CD4-positive, alpha-beta T cell (primary cell): Measurements from ENCODE around the gene ETF1. TPM values are rescaled to one million over a fixed set of nuclear protein-coding genes. Genes with fewer than 3 reads are reported as not detected.
"Not testable (repeated sequence)": the region's sequence is repeated elsewhere in the genome, so short reads cannot be mapped to it uniquely, and the experiment has no call there.

Experiments
- ATAC-seq: fragments of 200-7000 bp; cut with Tn5 transposase; one replicate; pipeline ENCODE4 v1.10.0; 2022; ENCODE audit warnings: mild to moderate bottlenecking; ENCODE audit not compliant: poor library complexity
- CTCF ChIA-PET: fragments of 350-600 bp; sonication (Branson Sonifier 250); formaldehyde crosslinking; loops from one replicate; lab custom pipeline; 2021; ENCODE audit warnings: antibody characterized with exemption, inconsistent platforms; lab: Charles Lee
- POLR2A ChIA-PET: fragments of 350-600 bp; sonication (Branson Sonifier 250); formaldehyde crosslinking; loops from one replicate; lab custom pipeline; 2021; ENCODE audit warnings: antibody characterized with exemption, inconsistent platforms; lab: Charles Lee
- DNase-seq, 14 experiments: peaks; one replicate each; pipeline ENCODE4 v3.0.0-alpha.2; 2013 to 2020; ENCODE audit warnings: mixed read lengths in 2 of 14
- H3K27ac ChIP-seq, 2 donors: one replicate each; pipeline versions ENCODE4 v1.5.1 to v1.7.0; 2013; ENCODE audit warnings: low read length in 2 of 2, low read depth in 1 of 2, mild to moderate bottlenecking in 1 of 2
- H3K27me3 ChIP-seq, 2 experiments: 1 replicate in 1 of 2; 2 replicates in 1 of 2; pipeline versions ENCODE4 v1.6.1 to v1.7.0; 2013; ENCODE audit warnings: low read length in 2 of 2, control low read depth in 1 of 2, mild to moderate bottlenecking in 1 of 2, moderate library complexity in 1 of 2; ENCODE audit not compliant: insufficient read depth in 2 of 2, control insufficient read depth in 1 of 2
- H3K36me3 ChIP-seq: one replicate; pipeline ENCODE4 v1.6.1; 2013; ENCODE audit warnings: low read length, control low read depth; ENCODE audit not compliant: insufficient read depth
- H3K4me1 ChIP-seq: one replicate; pipeline ENCODE4 v1.6.1; 2013; ENCODE audit warnings: low read length, control low read depth; ENCODE audit not compliant: insufficient read depth
- H3K4me3 ChIP-seq: one replicate; pipeline ENCODE4 v1.5.1; 2013; ENCODE audit warnings: mild to moderate bottlenecking, low read length, moderate library complexity
- H3K9me3 ChIP-seq, 2 experiments: 1 replicate in 1 of 2; 2 replicates in 1 of 2; pipeline versions ENCODE4 v1.6.1 to v1.7.0; 2013; ENCODE audit warnings: low read length in 2 of 2, mild to moderate bottlenecking in 2 of 2, control low read depth in 1 of 2, moderate library complexity in 1 of 2; ENCODE audit not compliant: control insufficient read depth in 1 of 2, insufficient read depth in 1 of 2
- H3K27ac Mint-ChIP-seq: one replicate; pipeline ENCODE4 v1.8.0; 2020; ENCODE audit warnings: mixed read lengths
- H3K27me3 Mint-ChIP-seq: one replicate; pipeline ENCODE4 v1.8.0; 2021; ENCODE audit warnings: mixed read lengths
- H3K36me3 Mint-ChIP-seq: one replicate; pipeline ENCODE4 v1.8.0; 2021; ENCODE audit warnings: low read depth, mixed read lengths
- H3K4me1 Mint-ChIP-seq: one replicate; pipeline ENCODE4 v1.8.0; 2021; ENCODE audit warnings: low read depth, mixed read lengths
- H3K4me3 Mint-ChIP-seq: one replicate; pipeline ENCODE4 v1.8.0; 2020; ENCODE audit warnings: mild to moderate bottlenecking, mixed read lengths
- H3K9me3 Mint-ChIP-seq: one replicate; pipeline ENCODE4 v1.8.0; 2020; ENCODE audit warnings: mixed read lengths
- intact Hi-C, 2 experiments: fragments of 100-400 bp; cut with DNase I in 1 of 2; cut with micrococcal nuclease in 1 of 2; formaldehyde crosslinking; loops; one replicate each; pipeline versions ENCODE4 v1.15.1 to v1.9.0; 2023 to 2025; cut with DNase I, micrococcal nuclease
- total RNA-seq, 174 experiments: library from RNA in 2 of 174; stranded (reverse) in 2 of 174; gene quantifications; one replicate each; pipeline ENCODE4 v1.2.3 and lab custom pipeline; 2021 to 2026
- TF ChIP-seq, protein P1 (sequence below): fragments of 200-600 bp; IDR thresholded peaks from one replicate; pipeline ENCODE4 v1.8.0; 2022; ENCODE audit warnings: antibody characterized with exemption, mild to moderate bottlenecking

The ETF1 gene
- total RNA-seq, 2 experiments from 2014 or later = 178 to 187 TPM

DNA sequence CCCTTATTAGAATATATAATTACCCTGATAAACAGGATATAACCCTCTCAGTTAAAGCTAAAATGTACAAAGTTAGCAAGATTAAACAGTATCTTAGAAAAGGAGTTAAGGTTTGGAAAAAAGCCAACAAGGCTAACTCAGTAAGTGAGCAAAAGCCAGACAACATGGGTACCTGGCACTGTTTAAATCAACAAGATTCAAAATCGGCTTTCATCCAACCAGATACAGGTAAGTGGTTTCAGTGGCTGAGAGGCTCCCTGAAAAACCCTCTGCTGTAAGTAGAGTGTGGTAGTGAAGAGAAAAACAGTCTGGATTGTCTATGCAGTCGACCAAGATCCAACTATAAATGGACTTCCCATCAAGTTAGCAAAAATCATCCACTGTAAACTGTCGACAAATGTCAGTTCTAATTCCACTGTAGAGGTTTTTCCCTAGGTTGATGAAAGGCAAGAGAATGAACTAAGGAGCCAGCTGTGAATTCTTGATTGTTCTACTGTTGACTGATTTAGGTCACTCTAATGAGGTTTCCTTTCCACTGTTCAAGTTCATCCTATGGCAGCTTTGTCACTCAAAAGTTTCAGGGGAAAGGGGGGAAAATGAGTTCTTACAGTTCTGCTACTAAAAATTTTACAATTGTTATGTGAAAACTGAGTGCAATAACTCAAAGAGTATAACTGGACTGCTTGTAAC, 27.3 kb downstream of the ETF1 start:
- Mint-ChIP-seq H3K27me3 (no peaks in the 10 kb centered on the region), H3K4me1 (peaks cover 7% of the 10 kb centered on the region), H3K27ac (no peak overlapping the region), H3K36me3 (peaks cover 81% of the 10 kb centered on the region), H3K4me3 (no peak overlapping the region), H3K9me3 (no peaks in the 10 kb centered on the region)
- no peak for DNase-seq
- H3K27ac ChIP-seq = no peak overlapping the region
- no peaks in the 10 kb centered on the region for H3K27me3 ChIP-seq
- no peak overlapping the region for H3K4me3 ChIP-seq
- TF ChIP-seq, protein P1, sequence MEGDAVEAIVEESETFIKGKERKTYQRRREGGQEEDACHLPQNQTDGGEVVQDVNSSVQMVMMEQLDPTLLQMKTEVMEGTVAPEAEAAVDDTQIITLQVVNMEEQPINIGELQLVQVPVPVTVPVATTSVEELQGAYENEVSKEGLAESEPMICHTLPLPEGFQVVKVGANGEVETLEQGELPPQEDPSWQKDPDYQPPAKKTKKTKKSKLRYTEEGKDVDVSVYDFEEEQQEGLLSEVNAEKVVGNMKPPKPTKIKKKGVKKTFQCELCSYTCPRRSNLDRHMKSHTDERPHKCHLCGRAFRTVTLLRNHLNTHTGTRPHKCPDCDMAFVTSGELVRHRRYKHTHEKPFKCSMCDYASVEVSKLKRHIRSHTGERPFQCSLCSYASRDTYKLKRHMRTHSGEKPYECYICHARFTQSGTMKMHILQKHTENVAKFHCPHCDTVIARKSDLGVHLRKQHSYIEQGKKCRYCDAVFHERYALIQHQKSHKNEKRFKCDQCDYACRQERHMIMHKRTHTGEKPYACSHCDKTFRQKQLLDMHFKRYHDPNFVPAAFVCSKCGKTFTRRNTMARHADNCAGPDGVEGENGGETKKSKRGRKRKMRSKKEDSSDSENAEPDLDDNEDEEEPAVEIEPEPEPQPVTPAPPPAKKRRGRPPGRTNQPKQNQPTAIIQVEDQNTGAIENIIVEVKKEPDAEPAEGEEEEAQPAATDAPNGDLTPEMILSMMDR = no peak
- CTCF ChIA-PET = no interaction called here
- H3K4me1 ChIP-seq = no peaks in the 10 kb centered on the region
- H3K36me3 ChIP-seq = peaks cover 83% of the 10 kb centered on the region
- no peaks in the 10 kb centered on the region for H3K9me3 ChIP-seq
- POLR2A ChIA-PET = no interaction called here
- intact Hi-C loops = no loop called here
- no peak for ATAC-seq

GRCh38 chr5:138514021-138514420, 29.0 kb downstream of the ETF1 start:
- DNase-seq = no peak
- ATAC-seq = no peak
- Histone ChIP-seq H3K4me1 (no peaks in the 10 kb centered on the region), H3K27me3 (no peaks in the 10 kb centered on the region), H3K36me3 (peaks cover 86% of the 10 kb centered on the region), H3K9me3 (no peaks in the 10 kb centered on the region), H3K4me3 (no peak overlapping the region), H3K27ac (no peak overlapping the region)
- POLR2A ChIA-PET = no interaction called here
- Mint-ChIP-seq H3K9me3 (no peaks in the 10 kb centered on the region), H3K4me3 (no peak overlapping the region), H3K27me3 (no peaks in the 10 kb centered on the region), H3K4me1 (peaks cover 4% of the 10 kb centered on the region), H3K27ac (no peak overlapping the region), H3K36me3 (peaks cover 93% of the 10 kb centered on the region)
- CTCF ChIA-PET = no interaction called here
- intact Hi-C loops = no loop called here
- TF ChIP-seq, protein P1 = no peak

DNA sequence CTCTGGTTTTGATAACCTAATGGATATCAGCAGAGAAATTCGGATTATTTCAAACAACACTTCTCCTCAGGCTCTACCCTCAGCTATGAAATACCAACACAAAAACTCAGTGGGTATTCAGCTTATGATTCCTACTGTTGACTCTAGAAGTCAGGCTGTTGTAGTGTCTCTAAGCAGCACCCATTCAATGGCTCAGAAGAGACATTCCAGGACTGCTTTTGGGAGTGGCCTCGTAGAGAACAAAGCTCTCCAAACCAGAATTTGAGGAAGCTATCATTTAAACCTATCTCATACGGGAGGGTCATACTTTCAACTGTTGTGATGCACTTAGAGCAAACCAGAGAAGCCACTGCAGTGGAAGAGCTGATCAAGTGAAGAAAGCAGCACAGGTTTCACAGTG, 34.1 kb downstream of the ETF1 start:
- Histone ChIP-seq H3K4me3 (no peak overlapping the region), H3K36me3 (peaks cover 60% of the 10 kb centered on the region), H3K9me3 (no peaks in the 10 kb centered on the region), H3K4me1 (no peaks in the 10 kb centered on the region), H3K27me3 (no peaks in the 10 kb centered on the region), H3K27ac (no peak overlapping the region)
- H3K27me3 Mint-ChIP-seq = no peaks in the 10 kb centered on the region
- H3K9me3 Mint-ChIP-seq = no peaks in the 10 kb centered on the region
- TF ChIP-seq, protein P1 = no peak
- DNase-seq = no peak
- ChIA-PET POLR2A (interaction anchor here (1.1 to 1.5 kb wide), 2 partner anchors 10 to 34 kb away, joined by 4 to 5 read pairs; partner anchors contain the start of gene ETF1), CTCF (no interaction called here)
- H3K36me3 Mint-ChIP-seq = peaks cover 65% of the 10 kb centered on the region
- H3K27ac Mint-ChIP-seq = no peak overlapping the region
- no peak overlapping the region for H3K4me3 Mint-ChIP-seq
- no peaks in the 10 kb centered on the region for H3K4me1 Mint-ChIP-seq
- intact Hi-C loops = loop anchor here in 1 of 2 experiments (5.0 kb wide), 1 partner anchor 327 kb away; no protein-coding TSS in a partner anchor
- ATAC-seq = no peak

DNA sequence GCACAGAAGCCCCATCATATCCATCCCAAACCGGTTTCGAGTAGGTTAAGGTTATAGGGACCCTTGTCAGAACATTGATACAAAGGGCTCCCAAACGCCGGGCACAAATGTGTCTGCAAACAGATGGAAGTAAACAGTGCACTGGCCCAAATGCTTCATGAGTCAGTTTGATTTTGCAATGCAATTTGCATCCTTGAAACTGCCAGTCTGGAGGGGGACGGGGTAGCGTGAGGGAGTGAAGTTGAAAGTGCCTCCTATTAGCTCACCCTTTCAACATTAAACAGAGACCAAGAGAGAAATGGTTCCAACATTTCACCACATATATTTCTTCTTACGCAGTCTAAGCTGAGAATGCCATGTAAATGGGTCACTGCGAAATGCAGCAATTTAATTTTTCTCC, 35.6 kb downstream of the ETF1 start:
- peaks cover 50% of the 10 kb centered on the region for H3K36me3 Mint-ChIP-seq
- H3K4me1 Mint-ChIP-seq, H3K4me3 Mint-ChIP-seq, H3K27ac ChIP-seq, H3K27ac Mint-ChIP-seq, ATAC-seq, POLR2A ChIA-PET, H3K27me3 ChIP-seq, H3K4me1 ChIP-seq, H3K9me3 Mint-ChIP-seq, H3K27me3 Mint-ChIP-seq, H3K4me3 ChIP-seq, DNase-seq, H3K9me3 ChIP-seq, CTCF ChIA-PET: not testable (repeated sequence)
- intact Hi-C loops = loop anchor here in 1 of 2 experiments (5.0 kb wide), 1 partner anchor 325 kb away; no protein-coding TSS in a partner anchor
- peaks cover 45% of the 10 kb centered on the region for H3K36me3 ChIP-seq
